AG10803 (cell line): Measurements from ENCODE around the gene SORL1.
A peak's percentile ranks its signal among the peaks of the same experiment; 100 is the strongest.

Experiments
- DNase-seq: peaks from one replicate; pipeline ENCODE4 v3.0.0; 2010; ENCODE audit warnings: low read depth
- H3K4me3 ChIP-seq: 2 replicates; pipeline ENCODE4 v1.5.1; 2011; ENCODE audit warnings: mild to moderate bottlenecking, low read length, control low read depth
- TF ChIP-seq, protein P1 (sequence below): conservative IDR thresholded peaks from 2 replicates; pipeline ENCODE4 v1.5.1; 2011; ENCODE audit warnings: mild to moderate bottlenecking, low read length, control low read depth, inconsistent platforms

The SORL1 gene

DNA sequence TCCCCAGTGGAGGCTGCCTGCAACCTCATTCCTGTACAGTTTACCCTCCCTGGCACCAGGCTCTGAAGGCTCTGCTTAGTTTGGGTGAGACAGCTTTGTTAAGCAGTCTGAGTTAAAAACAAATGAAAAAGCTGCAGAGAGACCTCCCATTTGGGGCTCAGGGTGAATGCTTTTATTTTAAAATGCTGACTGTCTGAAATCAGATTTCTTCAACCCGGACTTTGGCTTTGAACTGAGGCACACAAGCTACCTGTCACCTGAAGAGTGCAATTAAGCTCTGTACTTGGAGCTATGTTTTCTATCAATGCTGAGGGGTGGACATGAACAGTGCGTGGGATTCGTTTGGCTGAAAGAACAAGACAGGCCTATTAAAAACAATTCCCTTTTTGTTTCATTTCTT is 218.2 kb downstream of the SORL1 start:
- no peak for DNase-seq
- no peak overlapping the region for H3K4me3 ChIP-seq
- TF ChIP-seq, protein P1, sequence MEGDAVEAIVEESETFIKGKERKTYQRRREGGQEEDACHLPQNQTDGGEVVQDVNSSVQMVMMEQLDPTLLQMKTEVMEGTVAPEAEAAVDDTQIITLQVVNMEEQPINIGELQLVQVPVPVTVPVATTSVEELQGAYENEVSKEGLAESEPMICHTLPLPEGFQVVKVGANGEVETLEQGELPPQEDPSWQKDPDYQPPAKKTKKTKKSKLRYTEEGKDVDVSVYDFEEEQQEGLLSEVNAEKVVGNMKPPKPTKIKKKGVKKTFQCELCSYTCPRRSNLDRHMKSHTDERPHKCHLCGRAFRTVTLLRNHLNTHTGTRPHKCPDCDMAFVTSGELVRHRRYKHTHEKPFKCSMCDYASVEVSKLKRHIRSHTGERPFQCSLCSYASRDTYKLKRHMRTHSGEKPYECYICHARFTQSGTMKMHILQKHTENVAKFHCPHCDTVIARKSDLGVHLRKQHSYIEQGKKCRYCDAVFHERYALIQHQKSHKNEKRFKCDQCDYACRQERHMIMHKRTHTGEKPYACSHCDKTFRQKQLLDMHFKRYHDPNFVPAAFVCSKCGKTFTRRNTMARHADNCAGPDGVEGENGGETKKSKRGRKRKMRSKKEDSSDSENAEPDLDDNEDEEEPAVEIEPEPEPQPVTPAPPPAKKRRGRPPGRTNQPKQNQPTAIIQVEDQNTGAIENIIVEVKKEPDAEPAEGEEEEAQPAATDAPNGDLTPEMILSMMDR = no peak

DNA sequence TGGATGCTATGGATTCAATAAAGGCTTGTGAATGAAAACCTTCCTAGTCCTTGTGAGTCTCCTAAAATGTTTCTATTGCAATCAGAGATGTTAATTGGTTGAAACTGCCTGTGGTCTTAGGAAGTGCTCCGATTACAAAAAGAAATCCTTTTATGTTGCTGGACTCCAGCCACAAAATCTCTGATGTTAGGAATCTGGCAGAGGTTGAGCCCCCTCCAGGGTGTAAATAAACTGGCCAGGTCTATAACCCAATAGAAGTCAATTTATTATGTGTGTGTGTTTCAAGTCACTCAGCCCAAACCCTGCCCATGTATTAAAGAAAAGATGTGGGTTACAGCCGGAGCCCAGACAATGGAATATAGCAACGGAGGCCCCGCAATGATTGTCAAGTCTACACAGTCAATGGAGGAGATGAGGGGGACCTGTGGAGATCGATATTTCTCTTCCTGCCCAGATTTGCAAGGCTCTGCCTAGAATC is 218.7 kb downstream of the SORL1 start:
- H3K4me3 ChIP-seq = no peak overlapping the region
- no peak for DNase-seq
- TF ChIP-seq, protein P1 = no peak

DNA sequence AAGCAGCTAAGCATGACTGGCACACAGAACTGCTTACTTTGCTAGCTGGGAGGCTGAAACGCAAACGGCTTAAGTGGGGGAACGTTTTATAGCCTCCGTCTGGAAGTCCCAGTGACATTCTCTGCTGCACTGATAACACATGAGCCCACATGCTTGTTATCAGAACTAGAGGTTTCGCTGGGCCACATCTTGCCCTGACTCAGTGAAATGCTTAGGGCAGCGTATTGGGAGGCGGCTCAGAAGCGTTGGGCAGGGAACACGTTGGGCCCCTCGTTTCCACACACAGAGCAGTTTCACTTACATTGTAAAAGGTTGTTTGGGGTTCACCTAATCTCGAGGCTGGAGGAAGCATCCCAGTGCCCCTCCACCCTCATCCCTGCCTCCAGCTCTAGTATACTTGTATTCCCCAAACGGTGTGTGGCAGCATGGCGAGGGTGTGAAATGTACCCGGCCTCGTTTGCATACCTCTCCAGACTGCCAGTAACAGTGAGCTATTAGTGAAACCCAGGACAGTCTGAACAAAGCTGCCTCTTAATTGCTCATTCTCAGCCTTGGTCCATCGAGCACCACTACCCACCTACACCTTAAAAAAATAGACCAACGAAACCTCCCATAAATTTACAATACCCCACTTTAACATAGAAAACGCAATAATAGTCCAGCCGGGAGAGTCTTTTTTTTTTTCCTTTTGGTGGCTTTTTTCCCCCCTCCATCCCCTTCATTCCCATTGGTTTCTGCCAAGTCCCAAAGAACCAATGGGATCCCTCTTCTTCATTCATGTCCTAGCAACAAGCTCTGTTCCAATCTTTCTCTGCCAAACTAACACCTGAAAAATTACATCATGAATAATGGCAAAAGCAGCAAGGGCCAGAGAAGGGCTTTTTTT is 219.4 kb downstream of the SORL1 start:
- DNase-seq = peak; percentile 9
- H3K4me3 ChIP-seq = no peak overlapping the region
- TF ChIP-seq, protein P1 = no peak

DNA sequence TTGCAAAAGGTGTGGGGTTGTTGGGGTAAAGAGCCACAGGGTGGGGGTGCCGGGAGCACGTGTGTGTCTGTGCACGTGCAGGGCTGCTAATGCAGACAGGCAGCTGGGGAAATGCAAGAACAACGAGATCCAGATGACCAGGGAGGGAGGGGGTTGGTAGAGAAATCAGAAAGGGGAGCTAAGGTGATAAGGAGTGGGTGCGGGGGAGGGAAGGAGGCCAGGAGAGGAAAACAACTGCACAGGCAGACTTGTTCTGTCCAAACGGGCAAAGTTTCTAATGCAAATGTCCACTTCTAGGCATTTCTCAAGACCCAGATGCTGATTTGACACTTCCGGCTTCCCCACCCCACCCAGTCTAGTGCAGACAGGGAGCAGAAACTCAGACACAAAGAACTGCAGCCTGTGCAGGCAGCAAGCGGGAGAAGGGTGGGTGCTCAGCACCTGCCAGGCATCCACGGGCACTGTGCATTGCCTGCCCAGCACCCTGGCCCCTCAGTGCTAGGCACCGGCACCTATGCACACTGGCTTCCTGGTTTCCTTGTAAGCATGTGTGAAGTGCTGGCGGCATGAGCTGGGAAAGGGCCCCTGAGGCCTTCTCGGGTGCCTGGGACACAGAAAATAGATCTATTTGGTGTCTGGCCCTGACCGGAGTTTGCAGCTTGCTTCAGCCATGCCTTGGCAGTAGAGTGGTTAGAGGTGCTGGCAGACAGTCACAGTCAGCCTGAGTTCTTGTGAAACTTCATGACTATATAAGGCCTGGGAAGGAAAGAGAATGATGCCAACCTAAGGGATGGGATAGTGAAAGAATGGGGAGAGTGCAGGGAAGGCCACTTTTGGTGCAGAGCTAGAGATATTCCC is 220.7 kb downstream of the SORL1 start:
- peak; percentile 76 for DNase-seq
- TF ChIP-seq, protein P1 = no peak
- no peak overlapping the region for H3K4me3 ChIP-seq

DNA sequence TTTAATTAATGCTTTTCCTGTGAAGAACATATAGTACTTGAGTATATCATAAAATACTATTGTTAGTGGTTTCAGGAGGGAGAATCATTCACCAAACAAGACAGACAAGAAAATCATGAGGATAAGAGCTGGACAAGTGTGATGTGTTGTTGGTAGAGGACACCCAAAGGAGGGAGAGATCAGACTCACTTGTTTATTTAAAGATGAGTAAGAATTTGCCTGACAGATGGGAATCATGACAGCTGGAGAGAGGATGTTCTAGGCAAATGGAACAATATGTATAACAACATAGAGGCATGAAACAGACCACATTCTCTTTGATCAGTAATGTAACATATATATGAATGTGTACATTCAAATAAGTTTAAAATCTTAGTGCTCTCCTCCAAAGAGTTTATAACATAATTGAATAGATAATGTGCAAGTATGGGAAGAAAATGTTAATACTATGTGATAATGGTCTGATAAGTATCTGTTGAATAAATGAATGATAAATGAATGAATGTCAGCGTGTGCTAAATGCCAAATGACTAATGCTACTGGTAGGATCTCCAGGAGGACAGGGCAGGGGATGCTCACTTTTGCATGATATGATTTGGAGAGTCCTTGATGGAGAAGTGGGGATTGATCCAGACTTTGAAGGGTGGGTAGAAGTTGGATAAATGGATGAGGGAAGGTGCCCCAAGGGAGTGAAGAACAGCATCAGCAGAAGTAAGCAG is 229.6 kb downstream of the SORL1 start:
- TF ChIP-seq, protein P1 = no peak
- H3K4me3 ChIP-seq = no peak overlapping the region
- DNase-seq = no peak
